OCI-LY7 (cell line): ENCODE results near the gene KRT73.

Source experiments
- EZH2phosphoT487 ChIP-seq: fragments of 200-600 bp; sonication (generic); IDR thresholded peaks from 2 replicates; pipeline ENCODE4 v1.6.1; 2018; ENCODE audit warnings: low read depth, borderline replicate concordance, mild to moderate bottlenecking, mixed run types, antibody characterized with exemption, low read length, moderate library complexity, mixed read lengths
- TF ChIP-seq, protein P1 (sequence below): fragments of 200-600 bp; sonication (generic); conservative IDR thresholded peaks from 2 replicates; pipeline ENCODE4 v1.5.1; 2014; ENCODE audit warnings: mild to moderate bottlenecking, antibody characterized with exemption, low read length, moderate library complexity, mixed read lengths

DNA sequence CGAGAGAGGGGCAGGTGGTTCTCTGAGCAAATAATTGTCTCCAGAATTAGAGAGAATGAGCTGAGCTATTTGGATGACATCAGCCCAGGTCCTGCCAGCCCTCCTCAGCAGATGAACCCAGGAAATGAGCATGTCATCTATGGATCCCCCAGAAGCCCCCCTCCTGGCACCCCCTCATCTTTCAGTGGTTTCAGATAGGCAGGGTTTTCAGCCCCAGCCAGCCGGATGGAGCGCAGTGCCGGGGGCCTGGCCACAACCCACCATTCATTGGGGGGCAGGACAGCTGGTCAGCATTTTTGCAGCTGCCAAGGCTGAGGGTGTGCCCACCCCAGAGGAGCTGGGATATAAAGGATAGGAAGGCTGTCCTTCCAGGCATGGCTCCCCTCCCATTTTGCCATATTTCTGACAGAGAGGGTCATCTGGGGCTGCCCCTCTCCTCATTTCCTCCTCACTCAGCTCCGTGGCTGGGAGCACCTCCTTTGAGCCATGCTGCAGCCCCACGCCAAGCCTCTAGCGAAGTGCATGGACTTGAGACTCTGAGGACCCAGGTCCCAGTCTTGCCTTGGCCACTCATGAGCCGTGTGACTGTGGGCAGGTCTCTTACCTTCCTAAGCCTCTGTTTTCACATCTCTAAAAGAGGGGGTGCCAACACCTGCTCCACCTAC lies 59.4 kb downstream of the KRT73 start:
- TF ChIP-seq, protein P1, sequence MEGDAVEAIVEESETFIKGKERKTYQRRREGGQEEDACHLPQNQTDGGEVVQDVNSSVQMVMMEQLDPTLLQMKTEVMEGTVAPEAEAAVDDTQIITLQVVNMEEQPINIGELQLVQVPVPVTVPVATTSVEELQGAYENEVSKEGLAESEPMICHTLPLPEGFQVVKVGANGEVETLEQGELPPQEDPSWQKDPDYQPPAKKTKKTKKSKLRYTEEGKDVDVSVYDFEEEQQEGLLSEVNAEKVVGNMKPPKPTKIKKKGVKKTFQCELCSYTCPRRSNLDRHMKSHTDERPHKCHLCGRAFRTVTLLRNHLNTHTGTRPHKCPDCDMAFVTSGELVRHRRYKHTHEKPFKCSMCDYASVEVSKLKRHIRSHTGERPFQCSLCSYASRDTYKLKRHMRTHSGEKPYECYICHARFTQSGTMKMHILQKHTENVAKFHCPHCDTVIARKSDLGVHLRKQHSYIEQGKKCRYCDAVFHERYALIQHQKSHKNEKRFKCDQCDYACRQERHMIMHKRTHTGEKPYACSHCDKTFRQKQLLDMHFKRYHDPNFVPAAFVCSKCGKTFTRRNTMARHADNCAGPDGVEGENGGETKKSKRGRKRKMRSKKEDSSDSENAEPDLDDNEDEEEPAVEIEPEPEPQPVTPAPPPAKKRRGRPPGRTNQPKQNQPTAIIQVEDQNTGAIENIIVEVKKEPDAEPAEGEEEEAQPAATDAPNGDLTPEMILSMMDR: no peak
- TF ChIP-seq EZH2phosphoT487: no peak
